ENCODE results near the gene MBOAT2. TPM values are rescaled to one million over a fixed set of nuclear protein-coding genes. Genes with fewer than 3 reads are reported as not detected.

The MBOAT2 gene
- total and polyA plus RNA-seq, 4 donors = 0.57 to 65.5 (median 3.2) TPM

GRCh38 chr2:8858264-8858663 lies 145.2 kb downstream of the MBOAT2 start:
- Histone ChIP-seq H3K4me3 (ENCODE audit: low read depth in 1 of 3, low read length in 3 of 3) (no peak overlapping the region), H3K27me3 (ENCODE audit: control insufficient read depth in 4 of 4, insufficient read depth in 4 of 4, low read length in 3 of 4) (peaks cover 0 to 4% (median 0%) of the 10 kb centered on the region in 4 donors), H3K9me3 (ENCODE audit: control insufficient read depth in 4 of 4, low read length in 3 of 4) (no peaks in the 10 kb centered on the region), H3K4me1 (ENCODE audit: control insufficient read depth in 4 of 4, insufficient read depth in 4 of 4, low read length in 3 of 4) (no peaks in the 10 kb centered on the region), H3K9ac (ENCODE audit: low read depth in 1 of 2, low read length in 2 of 2) (no peak overlapping the region), H3K27ac (ENCODE audit: low read depth in 1 of 2, low read length in 2 of 2) (no peak overlapping the region), H3K36me3 (ENCODE audit: control insufficient read depth in 4 of 4, insufficient read depth in 3 of 4, low read depth in 1 of 4, low read length in 3 of 4) (no peaks in the 10 kb centered on the region)
- DNase-seq (ENCODE audit: low spot score) = no peak
- TF ChIP-seq HNF4G (IDR thresholded peaks at IDR 0.05) (no peak), ATF3 (IDR thresholded peaks at IDR 0.05) (no peak), HNF4A (conservative IDR thresholded peaks at IDR 0.05) (no peak), CTCF (IDR thresholded peaks at IDR 0.05; ENCODE audit: low read depth, low read length, missing input control) (no peak), NR2F2 (IDR thresholded peaks at IDR 0.05) (no peak)
- 93% methylated on average over 7 of the region's 7 CpGs for WGBS

GRCh38 chr2:8857709-8858108 lies 145.8 kb downstream of the MBOAT2 start:
- no peak for TF ChIP-seq ZBTB33 (IDR thresholded peaks at IDR 0.05)
- TF ChIP-seq CTCF (IDR thresholded peaks at IDR 0.05; ENCODE audit: low read depth, low read length, missing input control) = no peak
- no peak for TF ChIP-seq FOXA1 (IDR thresholded peaks at IDR 0.05)
- no peak for TF ChIP-seq RXRA (IDR thresholded peaks at IDR 0.05)
- Histone ChIP-seq H3K9ac (ENCODE audit: low read depth in 1 of 2, low read length in 2 of 2) (no peak overlapping the region), H3K36me3 (ENCODE audit: control insufficient read depth in 4 of 4, insufficient read depth in 3 of 4, low read depth in 1 of 4, low read length in 3 of 4) (no peaks in the 10 kb centered on the region), H3K4me3 (ENCODE audit: low read depth in 1 of 3, low read length in 3 of 3) (no peak overlapping the region), H3K27ac (ENCODE audit: low read depth in 1 of 2, low read length in 2 of 2) (no peak overlapping the region), H3K4me1 (ENCODE audit: control insufficient read depth in 4 of 4, insufficient read depth in 4 of 4, low read length in 3 of 4) (no peaks in the 10 kb centered on the region), H3K9me3 (ENCODE audit: control insufficient read depth in 4 of 4, low read length in 3 of 4) (no peaks in the 10 kb centered on the region), H3K27me3 (ENCODE audit: control insufficient read depth in 4 of 4, insufficient read depth in 4 of 4, low read length in 3 of 4) (peaks cover 0 to 4% (median 0%) of the 10 kb centered on the region in 4 donors)
- 95% methylated on average over 11 of the region's 11 CpGs for WGBS
- DNase-seq (ENCODE audit: low spot score) = no peak

- Histone ChIP-seq H3K27ac (ENCODE audit: low read depth in 1 of 2, low read length in 2 of 2) (no peak overlapping the region), H3K4me1 (ENCODE audit: control insufficient read depth in 4 of 4, insufficient read depth in 4 of 4, low read length in 3 of 4) (no peaks in the 10 kb centered on the region), H3K9me3 (ENCODE audit: control insufficient read depth in 4 of 4, low read length in 3 of 4) (no peaks in the 10 kb centered on the region), H3K4me3 (ENCODE audit: low read depth in 1 of 3, low read length in 3 of 3) (no peak overlapping the region), H3K9ac (ENCODE audit: low read depth in 1 of 2, low read length in 2 of 2) (no peak overlapping the region), H3K27me3 (ENCODE audit: control insufficient read depth in 4 of 4, insufficient read depth in 4 of 4, low read length in 3 of 4) (peaks cover 0 to 4% (median 0%) of the 10 kb centered on the region in 4 donors), H3K36me3 (ENCODE audit: control insufficient read depth in 4 of 4, insufficient read depth in 3 of 4, low read depth in 1 of 4, low read length in 3 of 4) (no peaks in the 10 kb centered on the region)
- no peak for TF ChIP-seq FOXA1 (IDR thresholded peaks at IDR 0.05)
- no peak for TF ChIP-seq ATF3 (IDR thresholded peaks at IDR 0.05)
- TF ChIP-seq SP1 (IDR thresholded peaks at IDR 0.05) = no peak
- TF ChIP-seq RXRA (IDR thresholded peaks at IDR 0.05) = no peak
- TF ChIP-seq JUND (IDR thresholded peaks at IDR 0.05) = no peak
- no peak for TF ChIP-seq REST (IDR thresholded peaks at IDR 0.05)
- no peak for DNase-seq (ENCODE audit: low spot score)
- 93% methylated on average over 2 of the region's 2 CpGs for WGBS
Measured at GRCh38 chr2:8856176-8856575, 147.3 kb downstream of the MBOAT2 start.
